Liver (tissue), 9 donors: ENCODE measurements around the gene CD40. TPM values are rescaled to one million over a fixed set of nuclear protein-coding genes. Genes with fewer than 3 reads are reported as not detected.

Experiments used
- DNase-seq: peaks from one replicate; pipeline ENCODE4 v3.0.0-alpha.2; 2017; ENCODE audit warnings: low spot score
- H3K27ac ChIP-seq, 2 donors: one replicate each; pipeline ENCODE4 v1.7.0; 2013; ENCODE audit warnings: inconsistent platforms in 2 of 2, low read length in 2 of 2, control low read depth in 1 of 2, low read depth in 1 of 2, mild to moderate bottlenecking in 1 of 2
- H3K27me3 ChIP-seq, 4 donors: one replicate each; pipeline versions ENCODE4 v1.6.1 to v1.7.0; 2013; ENCODE audit warnings: low read length in 3 of 4, inconsistent platforms in 1 of 4, mild to moderate bottlenecking in 1 of 4, moderate library complexity in 1 of 4; ENCODE audit not compliant: control insufficient read depth in 4 of 4, insufficient read depth in 4 of 4
- H3K36me3 ChIP-seq, 4 donors: one replicate each; pipeline versions ENCODE4 v1.6.1 to v1.7.0; 2013; ENCODE audit warnings: low read length in 3 of 4, mild to moderate bottlenecking in 3 of 4, low read depth in 1 of 4, moderate library complexity in 1 of 4; ENCODE audit not compliant: control insufficient read depth in 4 of 4, insufficient read depth in 3 of 4
- H3K4me1 ChIP-seq, 4 donors: one replicate each; pipeline versions ENCODE4 v1.6.1 to v1.7.0; 2013; ENCODE audit warnings: low read length in 3 of 4, mild to moderate bottlenecking in 3 of 4, moderate library complexity in 1 of 4; ENCODE audit not compliant: control insufficient read depth in 4 of 4, insufficient read depth in 4 of 4
- H3K4me3 ChIP-seq, 3 donors: one replicate each; pipeline versions ENCODE4 v1.6.1 to v1.7.0; 2013; ENCODE audit warnings: low read length in 3 of 3, control low read depth in 1 of 3, low read depth in 1 of 3, mild to moderate bottlenecking in 1 of 3
- H3K9ac ChIP-seq, 2 donors: one replicate each; pipeline ENCODE4 v1.7.0; 2013; ENCODE audit warnings: low read length in 2 of 2, mild to moderate bottlenecking in 2 of 2, moderate library complexity in 2 of 2, control low read depth in 1 of 2, low read depth in 1 of 2
- H3K9me3 ChIP-seq, 4 donors: one replicate each; pipeline versions ENCODE4 v1.6.1 to v1.7.0; 2013; ENCODE audit warnings: low read length in 3 of 4; ENCODE audit not compliant: control insufficient read depth in 4 of 4
- CTCF ChIP-seq: fragments of 150-350 bp; IDR thresholded peaks from 2 replicates; pipeline ENCODE4 v1.5.1; 2017; ENCODE audit warnings: improper control_type of control experiment, low read depth, low read length; ENCODE audit not compliant: missing input control
- EGR1 ChIP-seq, 2 donors: IDR thresholded peaks; 2 replicates each; pipeline ENCODE4 v1.6.1; 2016 to 2018; ENCODE audit warnings: antibody characterized with exemption in 2 of 2, low read depth in 2 of 2
- FOXA2 ChIP-seq: IDR thresholded peaks from 2 replicates; pipeline ENCODE4 v1.6.1; 2016; ENCODE audit warnings: antibody characterized with exemption
- HNF4A ChIP-seq, 2 donors: conservative IDR thresholded peaks; 2 replicates each; pipeline ENCODE4 v1.6.1; 2016; ENCODE audit warnings: antibody characterized with exemption in 2 of 2, mild to moderate bottlenecking in 2 of 2
- JUND ChIP-seq, 2 donors: IDR thresholded peaks; 2 replicates each; pipeline ENCODE4 v1.6.1; 2016; ENCODE audit warnings: antibody characterized with exemption in 2 of 2
- MAX ChIP-seq: IDR thresholded peaks from 2 replicates; pipeline ENCODE4 v1.6.1; 2016; ENCODE audit warnings: antibody characterized with exemption
- RAD21 ChIP-seq, 2 donors: IDR thresholded peaks; 2 replicates each; pipeline ENCODE4 v1.6.1; 2016; ENCODE audit warnings: antibody characterized with exemption in 2 of 2, mild to moderate bottlenecking in 2 of 2
- RXRA ChIP-seq, 2 donors: IDR thresholded peaks; 2 replicates each; pipeline ENCODE4 v1.6.1; 2017 to 2018; ENCODE audit warnings: antibody characterized with exemption in 2 of 2, mild to moderate bottlenecking in 1 of 2
- TAF1 ChIP-seq: conservative IDR thresholded peaks from 2 replicates; pipeline ENCODE4 v1.6.1; 2016; ENCODE audit warnings: antibody characterized with exemption, mild to moderate bottlenecking
- WGBS: extraction: QIAGEN DNeasy Blood & Tissue Kit; methylation state at CpG from one replicate; pipeline ENCODE4 v1.1.7; 2013; 5-methylcytosine and 5-hydroxymethylcytosine counted together
- polyA plus RNA-seq, 2 donors: library from polyadenylated mRNA; stranded (reverse) in 1 of 2; unstranded in 1 of 2; fragments of 200-250 nt in 1 of 2; fragments of >200 nt in 1 of 2; fragmentation: Nextera tagmentation in 1 of 2; extraction: Ambion mirVana in 1 of 2; gene quantifications; one replicate each; pipeline versions ENCODE4 v1.2.1 to v1.2.3, GENCODE V29; 2013 to 2015
- total RNA-seq, 2 donors: library from RNA; depleted of rRNA; stranded (reverse); fragments of >200 nt; gene quantifications; one replicate each; pipeline ENCODE4 v1.2.3, GENCODE V29; 2014
- TF ChIP-seq, protein P1 (sequence below): IDR thresholded peaks from 2 replicates; pipeline ENCODE4 v1.6.1; 2016; ENCODE audit warnings: antibody characterized with exemption
- TF ChIP-seq, protein P2 (sequence below): IDR thresholded peaks from 2 replicates; pipeline ENCODE4 v1.6.1; 2016; ENCODE audit warnings: antibody characterized with exemption, mild to moderate bottlenecking
- donor health status: healthy.
- donor health status: healthy.
- donor health status: healthy.
- donor health status: healthy.
- donor health status: healthy.

CD40 gene
- total and polyA plus RNA-seq, 4 donors, result 2.2 to 9.4 (median 6.0) TPM

- TF ChIP-seq, protein P1, sequence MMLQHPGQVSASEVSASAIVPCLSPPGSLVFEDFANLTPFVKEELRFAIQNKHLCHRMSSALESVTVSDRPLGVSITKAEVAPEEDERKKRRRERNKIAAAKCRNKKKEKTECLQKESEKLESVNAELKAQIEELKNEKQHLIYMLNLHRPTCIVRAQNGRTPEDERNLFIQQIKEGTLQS, result no peak
- no peak for TF ChIP-seq CTCF
- TF ChIP-seq FOXA2, result no peak
- no peak for TF ChIP-seq TAF1
- no peak for TF ChIP-seq MAX
- TF ChIP-seq HNF4A (conservative IDR thresholded peaks at IDR 0.05), result no peak
Measured at GRCh38 chr20:46083101-46083500, 35.0 kb upstream of the CD40 start (continued).

DNA sequence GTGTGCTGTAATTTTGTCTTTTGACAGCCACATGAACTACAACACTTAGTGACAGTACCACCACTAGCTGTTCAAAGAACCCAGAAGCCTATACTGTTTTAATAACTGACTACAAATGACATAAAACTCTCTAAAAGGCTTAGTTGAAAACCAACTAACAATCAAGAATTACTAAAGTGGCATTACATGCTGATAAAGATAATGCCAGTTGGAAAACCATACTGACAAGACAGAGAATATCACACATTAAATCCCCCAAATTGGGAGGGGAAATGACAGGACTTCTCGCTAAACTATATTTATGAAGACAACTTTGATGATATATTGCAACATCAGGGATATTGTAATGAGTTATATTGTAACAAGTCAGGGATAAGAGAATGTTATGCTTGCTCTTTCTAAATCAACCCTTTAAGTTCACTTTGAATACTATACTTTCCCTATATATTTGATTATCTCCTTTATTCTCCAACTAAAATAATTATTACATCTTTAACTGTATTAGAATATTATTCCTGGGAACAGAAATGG is 34.5 kb upstream of the CD40 start:
- 90% methylated on average over 1 of the region's 1 CpG for WGBS
- peaks cover 0 to 7% (median 4%) of the 10 kb centered on the region in 4 donors for H3K36me3 ChIP-seq
- H3K4me3 ChIP-seq, result no peak overlapping the region
- no peak overlapping the region for H3K27ac ChIP-seq
- DNase-seq, result no peak
- H3K9me3 ChIP-seq, result no peaks in the 10 kb centered on the region
- H3K9ac ChIP-seq, result no peak overlapping the region
- H3K4me1 ChIP-seq, result peaks cover 16 to 55% (median 37%) of the 10 kb centered on the region in 4 donors
- TF ChIP-seq MAX (no peak), CTCF (no peak), RAD21 (IDR thresholded peaks at IDR 0.05) (no peak), HNF4A (conservative IDR thresholded peaks at IDR 0.05) (no peak), EGR1 (IDR thresholded peaks at IDR 0.05; ENCODE audit: low read depth in 2 of 2) (no peak)
- H3K27me3 ChIP-seq, result no peaks in the 10 kb centered on the region

DNA sequence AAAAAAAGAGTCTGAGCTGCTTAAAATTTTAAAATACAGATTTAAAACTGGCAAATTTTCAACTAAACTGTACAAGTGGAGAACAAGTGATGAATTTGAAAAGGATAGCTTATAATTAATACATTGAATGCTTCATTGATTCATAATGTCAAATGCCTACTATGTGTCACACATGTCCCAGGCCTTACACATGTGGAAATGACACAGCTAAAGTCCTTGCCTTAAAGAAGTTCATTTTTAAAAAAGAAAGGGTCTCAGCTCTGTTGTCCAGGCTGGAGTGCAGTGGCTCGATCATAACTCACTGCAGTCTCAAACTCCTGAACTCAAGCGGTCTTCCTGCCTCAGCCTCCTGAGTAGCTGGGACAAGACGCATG is 33.3 kb upstream of the CD40 start:
- H3K36me3 ChIP-seq, result no peaks in the 10 kb centered on the region
- H3K4me1 ChIP-seq, result peaks cover 16 to 58% (median 39%) of the 10 kb centered on the region in 4 donors
- 90% methylated on average over 3 of the region's 3 CpGs for WGBS
- TF ChIP-seq, protein P2, sequence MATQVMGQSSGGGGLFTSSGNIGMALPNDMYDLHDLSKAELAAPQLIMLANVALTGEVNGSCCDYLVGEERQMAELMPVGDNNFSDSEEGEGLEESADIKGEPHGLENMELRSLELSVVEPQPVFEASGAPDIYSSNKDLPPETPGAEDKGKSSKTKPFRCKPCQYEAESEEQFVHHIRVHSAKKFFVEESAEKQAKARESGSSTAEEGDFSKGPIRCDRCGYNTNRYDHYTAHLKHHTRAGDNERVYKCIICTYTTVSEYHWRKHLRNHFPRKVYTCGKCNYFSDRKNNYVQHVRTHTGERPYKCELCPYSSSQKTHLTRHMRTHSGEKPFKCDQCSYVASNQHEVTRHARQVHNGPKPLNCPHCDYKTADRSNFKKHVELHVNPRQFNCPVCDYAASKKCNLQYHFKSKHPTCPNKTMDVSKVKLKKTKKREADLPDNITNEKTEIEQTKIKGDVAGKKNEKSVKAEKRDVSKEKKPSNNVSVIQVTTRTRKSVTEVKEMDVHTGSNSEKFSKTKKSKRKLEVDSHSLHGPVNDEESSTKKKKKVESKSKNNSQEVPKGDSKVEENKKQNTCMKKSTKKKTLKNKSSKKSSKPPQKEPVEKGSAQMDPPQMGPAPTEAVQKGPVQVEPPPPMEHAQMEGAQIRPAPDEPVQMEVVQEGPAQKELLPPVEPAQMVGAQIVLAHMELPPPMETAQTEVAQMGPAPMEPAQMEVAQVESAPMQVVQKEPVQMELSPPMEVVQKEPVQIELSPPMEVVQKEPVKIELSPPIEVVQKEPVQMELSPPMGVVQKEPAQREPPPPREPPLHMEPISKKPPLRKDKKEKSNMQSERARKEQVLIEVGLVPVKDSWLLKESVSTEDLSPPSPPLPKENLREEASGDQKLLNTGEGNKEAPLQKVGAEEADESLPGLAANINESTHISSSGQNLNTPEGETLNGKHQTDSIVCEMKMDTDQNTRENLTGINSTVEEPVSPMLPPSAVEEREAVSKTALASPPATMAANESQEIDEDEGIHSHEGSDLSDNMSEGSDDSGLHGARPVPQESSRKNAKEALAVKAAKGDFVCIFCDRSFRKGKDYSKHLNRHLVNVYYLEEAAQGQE, result no peak
- TF ChIP-seq FOXA2 (no peak), RXRA (IDR thresholded peaks at IDR 0.05) (no peak), EGR1 (IDR thresholded peaks at IDR 0.05; ENCODE audit: low read depth in 2 of 2) (no peak), CTCF (no peak), JUND (IDR thresholded peaks at IDR 0.05) (no peak)
- no peaks in the 10 kb centered on the region for H3K9me3 ChIP-seq
- no peak overlapping the region for H3K9ac ChIP-seq
- H3K27ac ChIP-seq, result no peak overlapping the region
- H3K4me3 ChIP-seq, result no peak overlapping the region
- no peaks in the 10 kb centered on the region for H3K27me3 ChIP-seq
- no peak for DNase-seq
